ENCODE measurements around the gene THY1.

The THY1 gene

GRCh38 chr11:119418759-119419158 is 4.2 kb downstream of the THY1 start:
- peaks cover 4% of the 10 kb centered on the region for H3K9me3 ChIP-seq (ENCODE audit: severe bottlenecking)
- no peaks in the 10 kb centered on the region for H3K36me3 ChIP-seq
- no peak for TF ChIP-seq CTCF (IDR thresholded peaks at IDR 0.05; ENCODE audit: low read depth, low read length)
- no peaks in the 10 kb centered on the region for H3K27me3 ChIP-seq (ENCODE audit: insufficient read depth, low read depth, severe bottlenecking)
- H3K4me3 ChIP-seq (ENCODE audit: low read depth, low read length) = no peak overlapping the region
- no peak for DNase-seq
- H3K27ac ChIP-seq = no peak overlapping the region

- Histone ChIP-seq H3K27ac (no peak overlapping the region), H3K36me3 (no peaks in the 10 kb centered on the region), H3K4me3 (ENCODE audit: low read depth, low read length) (no peak overlapping the region), H3K9me3 (ENCODE audit: severe bottlenecking) (peaks cover 4% of the 10 kb centered on the region), H3K27me3 (ENCODE audit: insufficient read depth, low read depth, severe bottlenecking) (no peaks in the 10 kb centered on the region)
- no peak for DNase-seq
- TF ChIP-seq CTCF (IDR thresholded peaks at IDR 0.05; ENCODE audit: low read depth, low read length) = no peak
Observed at GRCh38 chr11:119417726-119418540, 5.0 kb downstream of the THY1 start.

GRCh38 chr11:119416606-119417580 is 6.1 kb downstream of the THY1 start:
- no peaks in the 10 kb centered on the region for H3K27me3 ChIP-seq (ENCODE audit: insufficient read depth, low read depth, severe bottlenecking)
- peaks cover 4% of the 10 kb centered on the region for H3K9me3 ChIP-seq (ENCODE audit: severe bottlenecking)
- no peak for TF ChIP-seq CTCF (IDR thresholded peaks at IDR 0.05; ENCODE audit: low read depth, low read length)
- no peaks in the 10 kb centered on the region for H3K36me3 ChIP-seq
- no peak overlapping the region for H3K4me3 ChIP-seq (ENCODE audit: low read depth, low read length)
- H3K27ac ChIP-seq = no peak overlapping the region
- DNase-seq = no peak

GRCh38 chr11:119415966-119416365 is 7.0 kb downstream of the THY1 start:
- no peak overlapping the region for H3K4me3 ChIP-seq (ENCODE audit: low read depth, low read length)
- H3K9me3 ChIP-seq (ENCODE audit: severe bottlenecking) = peaks cover 4% of the 10 kb centered on the region
- no peak for TF ChIP-seq CTCF (IDR thresholded peaks at IDR 0.05; ENCODE audit: low read depth, low read length)
- H3K36me3 ChIP-seq = no peaks in the 10 kb centered on the region
- no peak overlapping the region for H3K27ac ChIP-seq
- DNase-seq = no peak
- H3K27me3 ChIP-seq (ENCODE audit: insufficient read depth, low read depth, severe bottlenecking) = no peaks in the 10 kb centered on the region

GRCh38 chr11:119415517-119415916 is 7.5 kb downstream of the THY1 start:
- H3K4me3 ChIP-seq (ENCODE audit: low read depth, low read length) = no peak overlapping the region
- TF ChIP-seq CTCF (IDR thresholded peaks at IDR 0.05; ENCODE audit: low read depth, low read length) = no peak
- no peak overlapping the region for H3K27ac ChIP-seq
- H3K27me3 ChIP-seq (ENCODE audit: insufficient read depth, low read depth, severe bottlenecking) = no peaks in the 10 kb centered on the region
- DNase-seq = no peak
- H3K36me3 ChIP-seq = no peaks in the 10 kb centered on the region
- H3K9me3 ChIP-seq (ENCODE audit: severe bottlenecking) = peaks cover 4% of the 10 kb centered on the region
